K562 (cell line): ENCODE measurements around the gene UBE2H. TPM values are rescaled to one million over a fixed set of nuclear protein-coding genes. Genes with fewer than 3 reads are reported as not detected.

Source experiments
- HDAC6 ChIP-seq: IDR thresholded peaks from 2 replicates; pipeline ENCODE4 v1.6.1; 2012; ENCODE audit warnings: low read depth, mild to moderate bottlenecking, control low read depth, inconsistent platforms, low read length, moderate library complexity
- HNRNPL ChIP-seq: fragments of 200-400 bp; formaldehyde crosslinking; IDR thresholded peaks from 2 replicates; pipeline ENCODE4 v1.6.1; 2017; ENCODE audit warnings: low read depth, mild to moderate bottlenecking, low read length
- HNRNPUL1 ChIP-seq: fragments of 200-400 bp; formaldehyde crosslinking; IDR thresholded peaks from 2 replicates; pipeline ENCODE4 v1.6.1; 2017; ENCODE audit warnings: low read length
- KDM4B ChIP-seq, 2 experiments: fragments of 450-650 bp in 1 of 2; sonication (generic) in 1 of 2; IDR thresholded peaks; 2 replicates each; pipeline ENCODE4 v1.6.1; 2016 to 2017; ENCODE audit warnings: borderline replicate concordance in 2 of 2, antibody characterized with exemption in 1 of 2, low read depth in 1 of 2, mild to moderate bottlenecking in 1 of 2
- KDM5B ChIP-seq: fragments of 200-600 bp; sonication (generic); IDR thresholded peaks from 2 replicates; pipeline ENCODE4 v1.6.1; 2012; ENCODE audit warnings: low read depth, mild to moderate bottlenecking, moderate library complexity, low read length, control low read depth, inconsistent platforms; ENCODE audit not compliant: insufficient replicate concordance
- KLF13 ChIP-seq: fragments of 450-650 bp; IDR thresholded peaks from 2 replicates; pipeline ENCODE4 v1.6.1; 2016; ENCODE audit warnings: missing genetic modification characterization, low read depth, mild to moderate bottlenecking, missing compliant biosample characterization, moderate library complexity, borderline replicate concordance
- NR0B1 ChIP-seq: fragments of 450-650 bp; IDR thresholded peaks from one replicate; pipeline ENCODE4 v1.6.1; 2018; ENCODE audit warnings: mild to moderate bottlenecking, moderate library complexity; ENCODE audit not compliant: partially characterized antibody
- NR3C1 ChIP-seq: sonication (generic); formaldehyde crosslinking; IDR thresholded peaks from 2 replicates; pipeline ENCODE4 v1.8.1; 2022; ENCODE audit warnings: missing genetic modification reagents
- PYGO2 ChIP-seq: fragments of 450-650 bp; IDR thresholded peaks from 2 replicates; pipeline ENCODE4 v1.6.1; 2016; ENCODE audit warnings: mild to moderate bottlenecking, missing genetic modification characterization, moderate library complexity, missing compliant biosample characterization
- RBM25 ChIP-seq: fragments of 200-400 bp; formaldehyde crosslinking; IDR thresholded peaks from 2 replicates; pipeline ENCODE4 v1.6.1; 2018; ENCODE audit warnings: low read length, low read depth, moderate library complexity; ENCODE audit not compliant: severe bottlenecking
- RCOR1 ChIP-seq, 2 experiments: IDR thresholded peaks; 2 replicates each; pipeline ENCODE4 v1.6.1; 2012; ENCODE audit warnings: low read depth in 2 of 2, low read length in 2 of 2, borderline replicate concordance in 1 of 2, improper control_type of control experiment in 1 of 2
- RFX1 ChIP-seq: fragments of 450-650 bp; IDR thresholded peaks from 2 replicates; pipeline ENCODE4 v1.6.1; 2016; ENCODE audit warnings: mild to moderate bottlenecking, moderate library complexity
- SMARCA4 ChIP-seq: fragments of 450-650 bp; IDR thresholded peaks from 2 replicates; pipeline ENCODE4 v1.6.1; 2016
- STAT5A ChIP-seq: IDR thresholded peaks from 2 replicates; pipeline ENCODE4 v1.6.1; 2012; ENCODE audit warnings: low read length, inconsistent platforms, borderline replicate concordance
- TEAD4 ChIP-seq, 2 experiments: sonication (generic) in 1 of 2; formaldehyde crosslinking in 1 of 2; IDR thresholded peaks; 2 replicates each; pipeline versions ENCODE4 v1.6.1 to v1.8.0; 2012 to 2022; ENCODE audit warnings: borderline replicate concordance in 1 of 2, inconsistent platforms in 1 of 2, low read length in 1 of 2, mild to moderate bottlenecking in 1 of 2, missing genetic modification reagents in 1 of 2
- ZNF140 ChIP-seq: fragments of 250-450 bp; sonication (Bioruptor Pico); IDR thresholded peaks from 2 replicates; pipeline ENCODE4 v1.8.0; 2021; ENCODE audit warnings: moderate library complexity, mild to moderate bottlenecking, inconsistent platforms
- ZNF217 ChIP-seq: sonication (generic); formaldehyde crosslinking; IDR thresholded peaks from 2 replicates; pipeline ENCODE4 v1.8.0; 2022; ENCODE audit warnings: mild to moderate bottlenecking, missing genetic modification reagents
- ZNF347 ChIP-seq: fragments of 450-650 bp; formaldehyde crosslinking; IDR thresholded peaks from 2 replicates; pipeline ENCODE4 v1.4.0; 2020; ENCODE audit warnings: low read depth, mild to moderate bottlenecking, moderate library complexity
- ZNF551 ChIP-seq: fragments of 250-450 bp; sonication (Bioruptor Pico); IDR thresholded peaks from 2 replicates; pipeline ENCODE4 v1.5.0; 2021; ENCODE audit warnings: mild to moderate bottlenecking, moderate library complexity
- ZNF740 ChIP-seq, 3 experiments: fragments of 200-800 bp in 1 of 3; sonication (Bioruptor generic) in 1 of 3; sonication (generic) in 1 of 3; formaldehyde crosslinking in 1 of 3; IDR thresholded peaks; 2 replicates each; pipeline versions ENCODE4 v1.6.1 to v1.8.0; 2016 to 2022; ENCODE audit warnings: mild to moderate bottlenecking in 2 of 3, missing compliant biosample characterization in 2 of 3, missing genetic modification characterization in 2 of 3, missing genetic modification reagents in 1 of 3
- polyA plus RNA-seq, 8 experiments: library from polyadenylated mRNA; depleted of rRNA in 4 of 8; stranded (reverse) in 5 of 8; unstranded in 3 of 8; fragments of >200 nt; fragmentation: Nextera tagmentation in 2 of 8; fragmentation: Illumina TruSeq in 1 of 8; extraction: Ambion mirVana in 2 of 8; extraction: Trizol in 1 of 8; gene quantifications; 2 replicates each; pipeline versions ENCODE4 v1.2.1 to v1.2.3, GENCODE V29; 2011 to 2014; ENCODE audit warnings: inconsistent platforms in 1 of 8, missing spikeins in 1 of 8
- total RNA-seq, 7 experiments: library from RNA; depleted of rRNA in 6 of 7; stranded (reverse); fragments of >200 nt in 6 of 7; fragmentation: Illumina TruSeq in 2 of 7; extraction: Trizol in 2 of 7; gene quantifications; 2 replicates each; pipeline versions ENCODE4 v1.2.1 to v1.2.3, GENCODE V29; 2011 to 2021; ENCODE audit warnings: low replicate concordance in 1 of 7
- TF ChIP-seq, protein P1 (sequence below), 2 experiments: fragments of 450-650 bp in 1 of 2; sonication (generic) in 1 of 2; formaldehyde crosslinking; conservative IDR thresholded peaks; 2 replicates each; pipeline versions ENCODE4 v1.4.0 to v1.8.1; 2020 to 2022; ENCODE audit warnings: mild to moderate bottlenecking in 1 of 2, missing genetic modification reagents in 1 of 2
- TF ChIP-seq, protein P2 (sequence below): fragments of 250-450 bp; sonication (Bioruptor Pico); IDR thresholded peaks from 2 replicates; pipeline ENCODE4 v1.8.0; 2021; ENCODE audit warnings: mild to moderate bottlenecking, moderate library complexity

Gene UBE2H
- total and polyA plus RNA-seq, 9 of the 15 experiments (the other 6 are each of a cell fraction or from before 2014, with no cell fraction given), result 6.3 to 33.0 (median 13.3) TPM

- TF ChIP-seq ZNF740 (CRISPR knock-in tag; IDR thresholded peaks at IDR 0.05) (no peak), ZNF740 (tag; IDR thresholded peaks at IDR 0.05) (peak in 1 of 2 experiments; percentile 33; a peak in 1 of 4 replicates), KDM4B (IDR thresholded peaks at IDR 0.05; ENCODE audit: borderline replicate concordance in 2 of 2, low read depth in 1 of 2) (peak in 1 of 2 experiments; percentile 87; a peak in 1 of 4 replicates), NR3C1 (CRISPR knock-in tag) (no peak), RFX1 (no peak), HNRNPL (peak; percentile 80), ZNF217 (no peak), PYGO2 (peak; percentile 85), ZNF551 (CRISPR knock-in tag) (no peak), KDM5B (no peak), STAT5A (peak; percentile 99), KLF13 (0 out of 2 replicates have a peak, but pooled peaks have one; percentile 64), NR0B1 (no peak), TEAD4 (IDR thresholded peaks at IDR 0.05; ENCODE audit: low read length) (peak; percentile 100), TEAD4 (CRISPR knock-in tag; IDR thresholded peaks at IDR 0.05; ENCODE audit: borderline replicate concordance) (no peak), SMARCA4 (peak; percentile 100), ZNF140 (CRISPR knock-in tag) (no peak), RCOR1 (IDR thresholded peaks at IDR 0.05; ENCODE audit: borderline replicate concordance in 1 of 2, low read depth in 2 of 2, low read length in 2 of 2) (peak; percentile 99 to 100), HNRNPUL1 (peak; percentile 83; the same call in 1 of the 2 replicates), HDAC6 (no peak), RBM25 (peak; percentile 63), ZNF347 (CRISPR knock-in tag) (no peak)
- TF ChIP-seq, protein P1, sequence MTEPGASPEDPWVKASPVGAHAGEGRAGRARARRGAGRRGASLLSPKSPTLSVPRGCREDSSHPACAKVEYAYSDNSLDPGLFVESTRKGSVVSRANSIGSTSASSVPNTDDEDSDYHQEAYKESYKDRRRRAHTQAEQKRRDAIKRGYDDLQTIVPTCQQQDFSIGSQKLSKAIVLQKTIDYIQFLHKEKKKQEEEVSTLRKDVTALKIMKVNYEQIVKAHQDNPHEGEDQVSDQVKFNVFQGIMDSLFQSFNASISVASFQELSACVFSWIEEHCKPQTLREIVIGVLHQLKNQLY (CRISPR knock-in tag; conservative IDR thresholded peaks at IDR 0.05), result 0 out of 4 replicates have a peak, but pooled peaks of 1 of the 2 experiments have one; percentile 15
- TF ChIP-seq, protein P2, sequence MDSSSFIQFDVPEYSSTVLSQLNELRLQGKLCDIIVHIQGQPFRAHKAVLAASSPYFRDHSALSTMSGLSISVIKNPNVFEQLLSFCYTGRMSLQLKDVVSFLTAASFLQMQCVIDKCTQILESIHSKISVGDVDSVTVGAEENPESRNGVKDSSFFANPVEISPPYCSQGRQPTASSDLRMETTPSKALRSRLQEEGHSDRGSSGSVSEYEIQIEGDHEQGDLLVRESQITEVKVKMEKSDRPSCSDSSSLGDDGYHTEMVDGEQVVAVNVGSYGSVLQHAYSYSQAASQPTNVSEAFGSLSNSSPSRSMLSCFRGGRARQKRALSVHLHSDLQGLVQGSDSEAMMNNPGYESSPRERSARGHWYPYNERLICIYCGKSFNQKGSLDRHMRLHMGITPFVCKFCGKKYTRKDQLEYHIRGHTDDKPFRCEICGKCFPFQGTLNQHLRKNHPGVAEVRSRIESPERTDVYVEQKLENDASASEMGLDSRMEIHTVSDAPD (CRISPR knock-in tag), result peak; percentile 73; the same call in 1 of the 2 replicates
These were observed 6.1 kb upstream of the UBE2H start (continued) for GRCh38 chr7:129958643-129959470.
